Measurements from ENCODE around the gene LSS. TPM values are rescaled to one million over a fixed set of nuclear protein-coding genes. Genes with fewer than 3 reads are reported as not detected.

LSS gene
- total RNA-seq, 1 experiment from 2014 or later = 130 TPM

DNA sequence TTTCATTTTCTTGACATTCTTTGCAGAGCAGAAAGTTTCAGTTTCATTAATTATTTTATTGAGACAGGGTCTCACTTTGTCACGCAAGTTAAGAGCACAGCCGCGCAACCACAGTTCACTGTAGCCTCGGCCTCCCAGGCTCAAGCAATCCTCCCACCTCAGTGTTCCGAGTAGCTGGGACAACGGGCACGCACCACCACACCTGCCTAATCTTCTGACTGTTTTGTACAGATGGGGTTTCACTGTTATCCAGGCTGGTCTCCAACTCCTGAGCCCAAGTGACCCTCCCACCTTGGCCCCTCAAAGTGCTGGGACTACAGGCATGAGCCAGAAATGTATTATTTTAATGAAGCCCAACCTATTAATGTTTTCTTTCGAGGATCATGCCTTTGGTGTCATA lies 41.3 kb downstream of the LSS start:
- H3K9me3 ChIP-seq (ENCODE audit: low read depth, low read length, poor library complexity, severe bottlenecking) = no peaks in the 10 kb centered on the region
- no TSS peak for BruUV-seq (replicated peaks)
- H3K27me3 ChIP-seq (replicated peaks; ENCODE audit: insufficient read depth, low read depth, low read length, poor library complexity) = no peaks in the 10 kb centered on the region
- H3K36me3 ChIP-seq (ENCODE audit: insufficient read depth, low read length, poor library complexity, severe bottlenecking) = peaks cover 26% of the 10 kb centered on the region
- peaks cover 4% of the 10 kb centered on the region for H3K4me1 ChIP-seq (ENCODE audit: insufficient read depth, low read length, poor library complexity, severe bottlenecking)
- intact Hi-C loops (cut with micrococcal nuclease; ENCODE audit: unreplicated experiment) = no loop called here
- ChIA-PET CTCF (no interaction called here), POLR2A (ENCODE audit: low non-redundant PET) (no interaction called here)
- H3K4me3 ChIP-seq (ENCODE audit: low read depth, low read length, poor library complexity, severe bottlenecking) = no peak overlapping the region
- TF ChIP-seq, protein P1, sequence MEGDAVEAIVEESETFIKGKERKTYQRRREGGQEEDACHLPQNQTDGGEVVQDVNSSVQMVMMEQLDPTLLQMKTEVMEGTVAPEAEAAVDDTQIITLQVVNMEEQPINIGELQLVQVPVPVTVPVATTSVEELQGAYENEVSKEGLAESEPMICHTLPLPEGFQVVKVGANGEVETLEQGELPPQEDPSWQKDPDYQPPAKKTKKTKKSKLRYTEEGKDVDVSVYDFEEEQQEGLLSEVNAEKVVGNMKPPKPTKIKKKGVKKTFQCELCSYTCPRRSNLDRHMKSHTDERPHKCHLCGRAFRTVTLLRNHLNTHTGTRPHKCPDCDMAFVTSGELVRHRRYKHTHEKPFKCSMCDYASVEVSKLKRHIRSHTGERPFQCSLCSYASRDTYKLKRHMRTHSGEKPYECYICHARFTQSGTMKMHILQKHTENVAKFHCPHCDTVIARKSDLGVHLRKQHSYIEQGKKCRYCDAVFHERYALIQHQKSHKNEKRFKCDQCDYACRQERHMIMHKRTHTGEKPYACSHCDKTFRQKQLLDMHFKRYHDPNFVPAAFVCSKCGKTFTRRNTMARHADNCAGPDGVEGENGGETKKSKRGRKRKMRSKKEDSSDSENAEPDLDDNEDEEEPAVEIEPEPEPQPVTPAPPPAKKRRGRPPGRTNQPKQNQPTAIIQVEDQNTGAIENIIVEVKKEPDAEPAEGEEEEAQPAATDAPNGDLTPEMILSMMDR (conservative IDR thresholded peaks at IDR 0.05; ENCODE audit: low read depth, low read length) = no peak
- no peak for TF ChIP-seq EZH2 (IDR thresholded peaks at IDR 0.05; ENCODE audit: borderline replicate concordance, low read depth, low read length, poor library complexity, severe bottlenecking)
- DNase-seq (ENCODE audit: low spot score) = no peak
- H3K27ac ChIP-seq (ENCODE audit: low read depth, low read length, poor library complexity, severe bottlenecking) = no peak overlapping the region

DNA sequence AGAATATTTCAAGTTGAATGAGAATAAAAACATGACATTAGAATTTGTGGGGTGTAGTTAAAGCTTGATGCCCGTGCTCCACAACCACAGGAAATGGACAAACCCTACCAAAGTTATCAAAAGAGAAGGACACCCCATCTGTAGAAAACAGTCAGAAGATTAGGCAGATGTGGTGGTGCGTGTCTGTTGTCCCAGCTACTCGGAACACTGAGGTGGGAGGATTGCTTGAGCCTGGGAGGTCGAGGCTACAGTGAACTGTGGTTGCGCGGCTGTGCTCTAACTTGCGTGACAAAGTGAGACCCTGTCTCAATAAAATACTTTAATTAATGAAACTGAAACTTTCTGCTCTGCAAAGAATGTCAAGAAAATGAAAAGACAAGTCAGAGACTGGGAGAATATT lies 42.9 kb downstream of the LSS start:
- ChIA-PET POLR2A (ENCODE audit: low non-redundant PET) (no interaction called here), CTCF (no interaction called here)
- TF ChIP-seq EZH2 (IDR thresholded peaks at IDR 0.05; ENCODE audit: borderline replicate concordance, low read depth, low read length, poor library complexity, severe bottlenecking) = no peak
- TF ChIP-seq, protein P1 (conservative IDR thresholded peaks at IDR 0.05; ENCODE audit: low read depth, low read length) = no peak
- Histone ChIP-seq H3K4me3 (ENCODE audit: low read depth, low read length, poor library complexity, severe bottlenecking) (no peak overlapping the region), H3K36me3 (ENCODE audit: insufficient read depth, low read length, poor library complexity, severe bottlenecking) (peaks cover 11% of the 10 kb centered on the region), H3K4me1 (ENCODE audit: insufficient read depth, low read length, poor library complexity, severe bottlenecking) (peaks cover 4% of the 10 kb centered on the region), H3K27me3 (replicated peaks; ENCODE audit: insufficient read depth, low read depth, low read length, poor library complexity) (no peaks in the 10 kb centered on the region), H3K27ac (ENCODE audit: low read depth, low read length, poor library complexity, severe bottlenecking) (peak overlapping the region; percentile 85), H3K9me3 (ENCODE audit: low read depth, low read length, poor library complexity, severe bottlenecking) (no peaks in the 10 kb centered on the region)
- no TSS peak for BruUV-seq (replicated peaks)
- no peak for DNase-seq (ENCODE audit: low spot score)
- intact Hi-C loops (cut with micrococcal nuclease; ENCODE audit: unreplicated experiment) = no loop called here

DNA sequence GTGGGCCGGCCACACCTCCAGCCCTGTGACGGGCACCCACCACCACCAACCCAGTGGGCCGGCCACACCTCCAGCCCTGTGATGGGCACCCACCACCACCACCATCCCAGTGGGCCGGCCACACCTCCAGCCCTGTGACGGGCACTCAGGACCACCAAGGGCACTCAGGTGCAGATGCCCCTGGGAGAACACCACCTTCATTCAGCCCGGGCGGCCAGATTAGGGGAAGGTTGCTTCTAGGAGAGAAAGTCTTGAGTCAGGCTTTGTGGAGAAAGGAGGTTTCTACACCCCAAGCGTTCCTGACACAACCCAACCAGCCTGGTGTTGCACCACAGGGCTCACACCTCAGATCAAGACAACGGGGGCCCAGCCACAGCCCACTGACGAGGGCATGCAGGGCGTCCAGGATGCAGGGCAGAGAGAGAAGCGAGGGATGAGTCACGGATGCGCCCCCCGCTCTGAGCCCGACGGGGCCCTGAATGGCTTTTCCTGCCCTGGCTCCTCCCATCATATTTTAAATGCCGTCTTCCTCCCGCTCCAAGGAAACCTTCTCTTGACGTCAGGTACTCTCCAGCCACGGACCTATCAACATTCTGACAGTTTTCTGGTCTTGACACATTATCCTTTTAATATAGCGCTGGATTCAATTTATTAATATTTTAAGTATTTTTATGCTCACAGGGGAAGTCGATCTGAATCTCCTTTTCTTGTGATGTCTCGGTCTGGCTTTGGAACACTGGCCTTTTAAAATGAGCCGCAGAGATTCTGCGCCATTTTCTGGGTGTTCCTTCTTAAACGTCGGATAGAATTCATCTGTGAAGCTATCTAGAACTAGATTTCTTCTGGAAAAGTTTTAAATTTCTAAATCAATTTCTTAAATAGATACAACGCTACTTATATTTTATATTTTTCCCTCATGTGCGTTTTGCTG lies 43.7 kb downstream of the LSS start:
- TF ChIP-seq EZH2 (IDR thresholded peaks at IDR 0.05; ENCODE audit: borderline replicate concordance, low read depth, low read length, poor library complexity, severe bottlenecking) = no peak
- TF ChIP-seq, protein P1 (conservative IDR thresholded peaks at IDR 0.05; ENCODE audit: low read depth, low read length) = no peak
- POLR2A ChIA-PET (ENCODE audit: low non-redundant PET) = no interaction called here
- no peaks in the 10 kb centered on the region for H3K27me3 ChIP-seq (replicated peaks; ENCODE audit: insufficient read depth, low read depth, low read length, poor library complexity)
- peak overlapping the region; percentile 76 for H3K4me3 ChIP-seq (ENCODE audit: low read depth, low read length, poor library complexity, severe bottlenecking)
- no peaks in the 10 kb centered on the region for H3K9me3 ChIP-seq (ENCODE audit: low read depth, low read length, poor library complexity, severe bottlenecking)
- peaks cover 4% of the 10 kb centered on the region for H3K4me1 ChIP-seq (ENCODE audit: insufficient read depth, low read length, poor library complexity, severe bottlenecking)
- TSS peak; percentile 84 for BruUV-seq (replicated peaks)
- CTCF ChIA-PET = no interaction called here
- intact Hi-C loops (cut with micrococcal nuclease; ENCODE audit: unreplicated experiment) = no loop called here
- H3K27ac ChIP-seq (ENCODE audit: low read depth, low read length, poor library complexity, severe bottlenecking) = peak overlapping the region; percentile 85
- peaks cover 10% of the 10 kb centered on the region for H3K36me3 ChIP-seq (ENCODE audit: insufficient read depth, low read length, poor library complexity, severe bottlenecking)
- DNase-seq (ENCODE audit: low spot score) = peak; percentile 86
